Measurements from ENCODE around the gene PPP1R9A. TPM values are rescaled to one million over a fixed set of nuclear protein-coding genes. Genes with fewer than 3 reads are reported as not detected.

PPP1R9A gene
- total and polyA plus RNA-seq, 2 donors from 2014 or later: 2.6 to 25.7 TPM

DNA sequence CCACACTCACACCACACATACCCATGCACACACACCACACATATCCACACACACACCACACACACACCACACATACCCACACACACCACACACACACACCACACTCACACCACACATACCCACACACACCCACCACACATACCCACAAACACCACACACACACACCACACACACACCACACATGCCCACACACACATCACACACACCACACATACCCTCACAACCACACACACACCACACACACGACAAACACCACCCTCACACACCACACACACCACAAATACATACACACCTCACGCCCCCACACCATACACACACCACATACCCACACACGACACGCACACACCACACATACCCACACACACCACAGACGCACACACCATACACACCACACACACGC is 297.2 kb downstream of the PPP1R9A start:
- intact Hi-C loops (cut with DNase I): no loop called here
- no peaks in the 10 kb centered on the region for H3K36me3 ChIP-seq (ENCODE audit: control insufficient read depth in 2 of 3, insufficient read depth in 3 of 3, low read length in 3 of 3)
- FAIRE-seq (no peak), DNase-seq (no peak)
- no peak overlapping the region for H3K27ac ChIP-seq (ENCODE audit: low read depth in 2 of 2, low read length in 2 of 2)
- no peaks in the 10 kb centered on the region for H3K4me1 ChIP-seq (ENCODE audit: control insufficient read depth in 2 of 3, insufficient read depth in 2 of 3, low read depth in 1 of 3, low read length in 3 of 3)
- no peaks in the 10 kb centered on the region for H3K9me3 ChIP-seq (ENCODE audit: control insufficient read depth in 2 of 3, insufficient read depth in 1 of 3, low read length in 3 of 3)
- H3K9ac ChIP-seq (ENCODE audit: low read length in 3 of 3): no peak overlapping the region
- no peak overlapping the region for H3K4me3 ChIP-seq (ENCODE audit: low read length in 3 of 3)
- TF ChIP-seq, protein P1, sequence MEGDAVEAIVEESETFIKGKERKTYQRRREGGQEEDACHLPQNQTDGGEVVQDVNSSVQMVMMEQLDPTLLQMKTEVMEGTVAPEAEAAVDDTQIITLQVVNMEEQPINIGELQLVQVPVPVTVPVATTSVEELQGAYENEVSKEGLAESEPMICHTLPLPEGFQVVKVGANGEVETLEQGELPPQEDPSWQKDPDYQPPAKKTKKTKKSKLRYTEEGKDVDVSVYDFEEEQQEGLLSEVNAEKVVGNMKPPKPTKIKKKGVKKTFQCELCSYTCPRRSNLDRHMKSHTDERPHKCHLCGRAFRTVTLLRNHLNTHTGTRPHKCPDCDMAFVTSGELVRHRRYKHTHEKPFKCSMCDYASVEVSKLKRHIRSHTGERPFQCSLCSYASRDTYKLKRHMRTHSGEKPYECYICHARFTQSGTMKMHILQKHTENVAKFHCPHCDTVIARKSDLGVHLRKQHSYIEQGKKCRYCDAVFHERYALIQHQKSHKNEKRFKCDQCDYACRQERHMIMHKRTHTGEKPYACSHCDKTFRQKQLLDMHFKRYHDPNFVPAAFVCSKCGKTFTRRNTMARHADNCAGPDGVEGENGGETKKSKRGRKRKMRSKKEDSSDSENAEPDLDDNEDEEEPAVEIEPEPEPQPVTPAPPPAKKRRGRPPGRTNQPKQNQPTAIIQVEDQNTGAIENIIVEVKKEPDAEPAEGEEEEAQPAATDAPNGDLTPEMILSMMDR (IDR thresholded peaks at IDR 0.05; ENCODE audit: borderline replicate concordance, extremely low read depth, insufficient read depth): no peak
- H3K27me3 ChIP-seq (ENCODE audit: control insufficient read depth, insufficient read depth, low read length): no peaks in the 10 kb centered on the region

DNA sequence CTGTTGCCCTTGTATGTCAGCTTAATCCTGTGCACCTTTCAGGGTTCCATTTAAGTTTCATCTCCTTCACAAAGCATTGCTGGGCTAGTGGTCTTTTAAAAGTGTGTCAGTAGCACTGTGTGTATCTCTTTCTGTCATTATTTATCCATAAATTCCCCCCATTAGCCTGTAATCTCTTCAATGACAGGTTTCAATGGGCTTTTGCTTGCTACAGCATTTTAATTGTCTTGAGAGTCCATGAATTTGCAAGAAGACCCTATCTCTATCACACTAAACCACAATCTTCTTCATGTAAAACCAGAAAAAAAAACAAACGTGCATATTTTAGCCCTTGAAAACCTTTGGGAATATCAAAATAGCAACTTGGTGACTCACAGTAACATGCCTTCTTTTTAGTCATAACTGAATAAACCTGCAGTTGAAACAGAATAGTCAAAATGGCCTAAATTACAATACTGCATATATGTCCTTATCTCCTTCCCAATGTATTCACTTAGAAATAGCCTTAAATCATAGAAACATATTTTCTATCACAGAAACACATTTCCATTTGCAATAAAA is 298.4 kb downstream of the PPP1R9A start:
- H3K9me3 ChIP-seq (ENCODE audit: control insufficient read depth in 2 of 3, insufficient read depth in 1 of 3, low read length in 3 of 3): no peaks in the 10 kb centered on the region
- TF ChIP-seq, protein P1 (IDR thresholded peaks at IDR 0.05; ENCODE audit: borderline replicate concordance, extremely low read depth, insufficient read depth): no peak
- intact Hi-C loops (cut with DNase I): no loop called here
- H3K27ac ChIP-seq (ENCODE audit: low read depth in 2 of 2, low read length in 2 of 2): no peak overlapping the region
- FAIRE-seq: no peak
- no peaks in the 10 kb centered on the region for H3K36me3 ChIP-seq (ENCODE audit: control insufficient read depth in 2 of 3, insufficient read depth in 3 of 3, low read length in 3 of 3)
- H3K27me3 ChIP-seq (ENCODE audit: control insufficient read depth, insufficient read depth, low read length): no peaks in the 10 kb centered on the region
- DNase-seq: no peak
- no peak overlapping the region for H3K9ac ChIP-seq (ENCODE audit: low read length in 3 of 3)
- no peak overlapping the region for H3K4me3 ChIP-seq (ENCODE audit: low read length in 3 of 3)
- no peaks in the 10 kb centered on the region for H3K4me1 ChIP-seq (ENCODE audit: control insufficient read depth in 2 of 3, insufficient read depth in 2 of 3, low read depth in 1 of 3, low read length in 3 of 3)

DNA sequence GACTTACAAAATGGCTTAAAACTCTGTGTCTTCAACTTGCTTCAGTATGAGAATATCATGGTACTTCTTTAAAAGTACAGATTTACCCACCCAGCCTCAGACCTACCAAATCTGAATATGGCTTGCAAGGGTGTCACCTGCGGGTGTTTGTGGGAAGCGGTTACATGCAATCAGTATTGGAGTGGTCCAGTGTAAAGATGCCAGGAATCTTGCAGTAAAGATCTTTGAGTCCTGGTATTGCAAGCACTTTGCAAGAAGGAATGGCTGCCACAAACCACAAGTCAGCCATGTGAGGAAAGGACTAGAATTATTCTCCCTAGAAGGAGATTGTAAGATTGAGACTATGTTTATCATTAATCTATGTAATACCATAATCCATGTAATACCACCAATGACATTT is 301.9 kb downstream of the PPP1R9A start:
- DNase-seq: no peak
- H3K9me3 ChIP-seq (ENCODE audit: control insufficient read depth in 2 of 3, insufficient read depth in 1 of 3, low read length in 3 of 3): peaks cover 0 to 3% (median 0%) of the 10 kb centered on the region in 3 donors
- no peak for FAIRE-seq

More for the DNA sequence above, 301.9 kb downstream of the PPP1R9A start:
- no peaks in the 10 kb centered on the region for H3K4me1 ChIP-seq (ENCODE audit: control insufficient read depth in 2 of 3, insufficient read depth in 2 of 3, low read depth in 1 of 3, low read length in 3 of 3)
- H3K4me3 ChIP-seq (ENCODE audit: low read length in 3 of 3): no peak overlapping the region
- intact Hi-C loops (cut with DNase I): no loop called here
- TF ChIP-seq, protein P1 (IDR thresholded peaks at IDR 0.05; ENCODE audit: borderline replicate concordance, extremely low read depth, insufficient read depth): no peak
- no peaks in the 10 kb centered on the region for H3K27me3 ChIP-seq (ENCODE audit: control insufficient read depth, insufficient read depth, low read length)
- H3K27ac ChIP-seq (ENCODE audit: low read depth in 2 of 2, low read length in 2 of 2): no peak overlapping the region
- H3K9ac ChIP-seq (ENCODE audit: low read length in 3 of 3): no peak overlapping the region
- H3K36me3 ChIP-seq (ENCODE audit: control insufficient read depth in 2 of 3, insufficient read depth in 3 of 3, low read length in 3 of 3): no peaks in the 10 kb centered on the region
